ENCODE results near the gene ZC3H4. TPM values are rescaled to one million over a fixed set of nuclear protein-coding genes. Genes with fewer than 3 reads are reported as not detected.

The ZC3H4 gene
- total RNA-seq, 6 experiments from 2014 or later: 43.9 to 66.1 (median 55.2) TPM

GRCh38 chr19:47035127-47036096 lies 78.2 kb downstream of the ZC3H4 start:
- Mint-ChIP-seq H3K27ac (peak overlapping the region; percentile 79), H3K27me3 (ENCODE audit: insufficient read depth) (peaks cover 6% of the 10 kb centered on the region), H3K9me3 (no peaks in the 10 kb centered on the region), H3K4me1 (ENCODE audit: low read depth) (peaks cover 19% of the 10 kb centered on the region), H3K4me3 (peak overlapping the region; percentile 95), H3K36me3 (ENCODE audit: low read depth) (no peaks in the 10 kb centered on the region)
- peak; percentile 96 for TF ChIP-seq CTCF (IDR thresholded peaks at IDR 0.05)
- peak; percentile 73 for DNase-seq

GRCh38 chr19:47032171-47032811 lies 81.3 kb downstream of the ZC3H4 start:
- Mint-ChIP-seq H3K9me3 (no peaks in the 10 kb centered on the region), H3K36me3 (ENCODE audit: low read depth) (no peaks in the 10 kb centered on the region), H3K27ac (no peak overlapping the region), H3K4me3 (no peak overlapping the region), H3K27me3 (ENCODE audit: insufficient read depth) (peaks cover 9% of the 10 kb centered on the region), H3K4me1 (ENCODE audit: low read depth) (peaks cover 19% of the 10 kb centered on the region)
- peak; percentile 81 for TF ChIP-seq CTCF (IDR thresholded peaks at IDR 0.05)
- DNase-seq: no peak

GRCh38 chr19:47028195-47028601 lies 85.4 kb downstream of the ZC3H4 start:
- DNase-seq: no peak
- no peak overlapping the region for H3K27ac Mint-ChIP-seq
- peaks cover 3% of the 10 kb centered on the region; the same call in 1 of the 2 replicates for H3K4me1 Mint-ChIP-seq (ENCODE audit: low read depth)
- H3K4me3 Mint-ChIP-seq: no peak overlapping the region
- H3K27me3 Mint-ChIP-seq (ENCODE audit: insufficient read depth): peaks cover 14% of the 10 kb centered on the region
- no peaks in the 10 kb centered on the region for H3K9me3 Mint-ChIP-seq
- no peak for TF ChIP-seq CTCF (IDR thresholded peaks at IDR 0.05)
- peaks cover 4% of the 10 kb centered on the region; the same call in 1 of the 2 replicates for H3K36me3 Mint-ChIP-seq (ENCODE audit: low read depth)

- Mint-ChIP-seq H3K4me3 (no peak overlapping the region), H3K36me3 (ENCODE audit: low read depth) (peaks cover 4% of the 10 kb centered on the region; the same call in 1 of the 2 replicates), H3K9me3 (no peaks in the 10 kb centered on the region), H3K27me3 (ENCODE audit: insufficient read depth) (peaks cover 19% of the 10 kb centered on the region), H3K27ac (no peak overlapping the region), H3K4me1 (ENCODE audit: low read depth) (peaks cover 8% of the 10 kb centered on the region; the same call in 1 of the 2 replicates)
- no peak for TF ChIP-seq CTCF (IDR thresholded peaks at IDR 0.05)
- no peak for DNase-seq
These were observed 85.9 kb downstream of the ZC3H4 start for GRCh38 chr19:47027586-47028088.

- peaks cover 8% of the 10 kb centered on the region; the same call in 1 of the 2 replicates for H3K4me1 Mint-ChIP-seq (ENCODE audit: low read depth)
- H3K27ac Mint-ChIP-seq: no peak overlapping the region
- no peak overlapping the region for H3K4me3 Mint-ChIP-seq
- H3K36me3 Mint-ChIP-seq (ENCODE audit: low read depth): peaks cover 4% of the 10 kb centered on the region; the same call in 1 of the 2 replicates
- peaks cover 19% of the 10 kb centered on the region for H3K27me3 Mint-ChIP-seq (ENCODE audit: insufficient read depth)
- DNase-seq: no peak
- TF ChIP-seq CTCF (IDR thresholded peaks at IDR 0.05): no peak
- no peaks in the 10 kb centered on the region for H3K9me3 Mint-ChIP-seq
These were observed 86.7 kb downstream of the ZC3H4 start for GRCh38 chr19:47026889-47027288.

Measured in HFFc6 (cell line).